ENCODE measurements around the gene XIRP2.
"Not testable (repeated sequence)": the region's sequence is repeated elsewhere in the genome, so short reads cannot be mapped to it uniquely, and the experiment has no call there.

The XIRP2 gene

GRCh38 chr2:167052825-167053224 is 164.5 kb downstream of the XIRP2 start:
- no peak for DNase-seq

- DNase-seq = no peak
Measured at GRCh38 chr2:167054881-167055280, 166.6 kb downstream of the XIRP2 start.

DNA sequence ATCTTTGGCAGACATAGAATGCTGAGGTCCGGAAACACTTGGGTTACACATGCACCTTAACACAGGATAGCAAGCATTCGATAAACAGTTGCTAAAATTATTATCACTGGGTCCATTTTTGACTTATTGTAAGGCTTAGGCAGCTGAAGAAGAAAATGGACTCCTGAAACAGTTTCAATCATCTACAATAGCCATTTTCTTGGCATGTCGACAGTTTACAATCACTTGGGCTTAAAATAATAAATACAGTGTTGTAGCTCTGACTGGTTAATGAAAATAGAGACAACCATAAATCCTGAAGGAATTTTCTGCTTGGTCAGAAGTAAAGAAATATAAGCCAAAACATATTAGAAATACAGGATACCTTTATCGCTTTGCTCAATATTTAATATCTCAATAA is 169.2 kb downstream of the XIRP2 start:
- no peak for DNase-seq

- no peak for DNase-seq
Measured at GRCh38 chr2:167059173-167059572, 170.9 kb downstream of the XIRP2 start.

DNA sequence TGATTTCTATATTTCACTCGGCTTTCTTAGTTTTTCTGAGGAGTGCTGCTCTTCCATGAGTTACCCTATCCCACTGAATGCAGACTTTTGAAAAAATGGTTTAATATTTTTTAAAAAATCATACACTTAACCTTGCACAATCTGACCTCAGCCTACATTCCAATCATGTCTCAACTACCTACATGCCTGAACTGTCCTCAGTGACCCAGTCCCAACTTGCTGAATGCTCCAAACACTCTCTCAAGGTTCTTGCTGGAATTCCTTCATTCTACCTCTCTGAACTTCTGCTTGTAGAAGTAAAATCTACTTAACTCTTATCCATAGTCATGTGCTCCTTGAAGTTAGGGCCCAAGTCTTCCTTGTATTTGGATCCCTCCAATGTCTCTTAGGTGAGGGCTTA is 181.6 kb downstream of the XIRP2 start:
- DNase-seq = no peak

DNA sequence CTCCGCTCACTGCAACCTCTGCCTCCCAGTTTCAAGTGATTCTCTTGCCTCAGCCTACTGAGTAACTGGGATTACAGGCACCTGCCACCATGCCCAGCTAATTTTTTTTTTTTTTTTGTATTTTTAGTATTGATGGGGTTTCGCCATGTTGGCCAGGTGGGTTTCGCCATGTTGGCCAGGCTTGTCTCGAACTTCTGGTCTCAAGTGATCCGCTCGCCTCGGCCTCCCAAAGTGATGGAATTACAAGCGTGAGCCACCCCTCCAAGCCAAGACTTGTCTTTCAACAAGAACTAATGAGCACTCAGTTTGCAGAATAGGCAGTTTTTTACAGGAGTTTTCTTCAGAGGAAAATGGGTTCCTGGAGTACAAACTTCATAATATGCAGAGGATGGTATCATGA is 187.4 kb downstream of the XIRP2 start:
- DNase-seq = not testable (repeated sequence)

- not testable (repeated sequence) for DNase-seq
Measured at GRCh38 chr2:167098931-167099330, 210.7 kb downstream of the XIRP2 start.

DNA sequence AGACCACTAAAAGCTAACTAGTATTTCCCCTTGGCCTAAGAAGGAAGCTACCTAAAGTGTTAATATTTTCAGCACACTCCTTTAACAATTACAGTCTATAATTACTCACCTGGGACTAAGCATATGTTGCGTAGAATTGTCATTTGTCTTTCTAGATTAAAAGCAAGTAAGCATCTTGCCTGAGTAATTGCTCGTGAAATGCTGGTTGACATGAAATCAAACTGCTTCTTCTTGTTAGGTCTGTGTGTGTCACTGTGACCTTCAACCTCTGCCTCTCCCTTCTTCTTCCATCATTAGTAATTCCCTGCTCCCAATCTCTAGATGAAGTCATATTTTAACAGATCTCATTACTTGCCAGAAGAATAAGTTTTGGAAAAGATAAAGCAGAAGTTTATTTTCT is 212.2 kb downstream of the XIRP2 start:
- no peak for DNase-seq

DNA sequence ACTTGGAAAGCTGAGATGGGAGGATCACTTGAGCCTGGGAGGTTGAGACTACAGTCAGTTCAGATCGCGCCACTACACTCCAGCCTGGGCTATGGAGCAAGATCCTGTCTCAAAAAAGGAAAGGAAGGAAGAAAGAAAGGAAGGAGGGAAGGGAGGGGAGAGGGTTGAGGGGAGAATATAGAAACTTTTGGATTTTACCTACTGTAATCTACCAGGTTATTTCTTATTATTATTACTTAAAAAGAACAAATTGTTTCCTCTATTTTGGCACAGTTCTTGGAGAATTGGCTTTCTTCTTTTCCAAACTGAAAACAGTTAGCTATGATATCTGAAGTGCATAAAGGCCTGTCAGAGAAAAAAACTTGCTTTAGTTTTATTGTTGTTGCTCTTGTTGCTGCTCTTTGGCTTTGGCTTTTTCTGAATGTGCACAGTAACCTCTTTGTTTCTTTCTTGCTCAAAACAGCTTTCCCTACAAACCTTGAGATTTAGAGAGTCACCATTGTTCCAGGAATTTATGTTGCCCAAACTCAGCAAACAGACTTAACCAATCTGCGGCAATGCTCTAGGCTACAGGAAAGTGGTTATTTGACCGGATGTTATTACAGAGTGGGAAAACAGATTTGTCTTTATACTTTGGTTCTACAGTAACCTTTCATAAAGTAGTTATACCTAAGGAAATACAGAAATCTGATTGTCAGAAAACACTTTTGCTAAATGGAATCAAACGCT is 214.9 kb downstream of the XIRP2 start:
- no peak for DNase-seq

GRCh38 chr2:167103757-167104133 is 215.5 kb downstream of the XIRP2 start:
- no peak for DNase-seq

DNA sequence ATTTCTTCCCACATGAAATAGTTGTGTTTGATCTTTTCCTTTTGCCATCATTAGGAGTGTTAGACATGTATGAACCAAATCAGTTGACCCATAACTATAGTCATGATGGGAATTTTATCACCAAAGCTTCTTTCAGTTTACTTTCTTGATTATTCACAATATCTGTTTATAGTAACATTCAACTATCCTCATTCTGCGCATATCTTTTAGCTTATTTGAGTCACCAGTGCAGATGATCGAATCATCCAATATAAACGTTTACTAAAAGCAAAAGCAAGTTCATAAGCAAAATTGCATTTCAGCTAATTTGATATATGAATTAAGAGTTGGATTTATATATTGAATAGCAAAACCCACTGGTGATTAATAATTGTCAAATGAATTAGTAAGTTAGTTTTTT is 216.4 kb downstream of the XIRP2 start:
- DNase-seq = no peak

- not testable (repeated sequence) for DNase-seq
Measured at GRCh38 chr2:167109682-167110081, 221.4 kb downstream of the XIRP2 start.

- DNase-seq = no peak
Measured at GRCh38 chr2:167110345-167110744, 222.1 kb downstream of the XIRP2 start.

GRCh38 chr2:167114018-167114417 is 225.7 kb downstream of the XIRP2 start:
- DNase-seq = no peak

GRCh38 chr2:167115541-167115940 is 227.3 kb downstream of the XIRP2 start:
- DNase-seq = no peak

GRCh38 chr2:167122389-167122788 is 234.1 kb downstream of the XIRP2 start:
- no peak for DNase-seq

GRCh38 chr2:167126165-167126564 is 237.9 kb downstream of the XIRP2 start:
- DNase-seq = no peak

GRCh38 chr2:167127135-167127534 is 238.9 kb downstream of the XIRP2 start:
- DNase-seq = no peak

- DNase-seq = no peak
Measured at GRCh38 chr2:167128130-167128529, 239.8 kb downstream of the XIRP2 start.

DNA sequence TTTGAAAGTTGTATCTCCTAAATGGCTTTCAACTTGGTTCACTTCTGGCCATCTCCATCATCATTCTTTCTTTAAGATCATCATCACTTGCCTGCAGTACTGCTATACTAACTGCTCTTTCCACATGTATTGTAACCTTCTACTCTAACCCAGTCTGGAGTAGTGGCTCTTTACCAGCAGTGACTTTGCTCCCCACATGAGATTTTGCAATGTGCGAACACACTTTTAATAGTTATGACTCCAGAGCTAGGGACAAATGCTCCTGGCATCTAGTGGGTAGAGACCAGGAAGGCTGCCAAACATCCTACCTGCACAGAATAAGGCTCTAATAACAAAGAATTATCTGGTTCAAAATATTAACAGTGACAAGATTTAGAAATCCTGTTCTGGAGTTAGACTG is 243.8 kb downstream of the XIRP2 start:
- no peak for DNase-seq

DNA sequence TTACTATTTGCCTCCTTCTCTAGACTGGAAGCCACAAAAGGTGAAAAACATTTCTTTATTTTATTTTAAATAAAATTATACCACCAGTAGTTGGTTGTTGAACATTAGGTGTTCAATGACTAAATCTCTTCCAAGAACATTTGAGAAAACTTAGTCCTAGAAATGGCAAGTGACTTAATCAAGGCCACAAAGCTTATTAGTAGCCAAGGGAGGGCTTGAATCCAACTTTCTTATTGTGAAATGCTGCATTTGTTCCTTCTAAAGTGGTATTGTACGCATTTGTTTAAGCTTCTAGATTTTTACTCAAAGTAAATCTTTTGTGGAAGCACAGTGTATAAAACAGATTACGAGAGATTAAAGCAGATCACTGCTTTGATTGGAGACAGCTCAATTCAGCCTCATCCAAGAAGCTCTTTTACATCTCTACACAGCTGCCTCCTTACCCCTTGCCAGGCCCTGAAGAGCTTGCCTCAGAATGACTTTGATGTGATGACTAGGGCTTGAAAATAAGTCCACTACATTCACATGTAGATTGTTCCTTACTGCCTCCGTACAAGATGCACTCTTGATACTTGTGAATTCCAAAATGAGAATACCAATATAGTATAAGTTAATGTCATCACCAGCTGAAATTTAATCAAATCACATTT is 244.8 kb downstream of the XIRP2 start:
- no peak for DNase-seq

DNA sequence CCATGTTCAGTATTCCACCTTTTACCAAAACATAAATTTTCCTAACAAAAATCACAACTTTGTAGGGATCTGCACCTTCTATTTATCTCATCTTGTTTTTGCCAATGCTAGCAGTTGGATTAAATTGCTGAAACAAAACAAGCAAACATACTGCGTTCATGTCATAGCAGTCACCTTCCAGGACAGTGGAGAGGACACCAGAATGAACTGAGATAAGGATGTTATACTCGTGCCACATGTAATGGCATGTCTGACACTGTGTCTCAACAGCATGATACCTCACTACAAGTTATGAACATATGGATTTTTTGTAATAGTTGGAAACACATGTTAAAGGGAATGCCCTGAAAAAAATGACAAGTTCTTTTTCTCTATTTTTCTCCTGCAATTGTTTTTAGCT is 245.3 kb downstream of the XIRP2 start:
- DNase-seq = no peak

- DNase-seq = no peak
Measured at GRCh38 chr2:167134381-167135072, 246.2 kb downstream of the XIRP2 start.

GRCh38 chr2:167135706-167136105 is 247.4 kb downstream of the XIRP2 start:
- DNase-seq = no peak
